Measurements from ENCODE around the gene SIK2. TPM values are rescaled to one million over a fixed set of nuclear protein-coding genes. Genes with fewer than 3 reads are reported as not detected.

The SIK2 gene
- total and polyA plus RNA-seq, 9 of the 15 experiments (the other 6 are each of a cell fraction or from before 2014, with no cell fraction given): 0.74 to 11.6 (median 3.8) TPM

- TF ChIP-seq C11orf30 (IDR thresholded peaks at IDR 0.05; ENCODE audit: low read depth): peak; percentile 98
- TF ChIP-seq SP1 (CRISPR knock-in tag; IDR thresholded peaks at IDR 0.05): no peak
- no peak for TF ChIP-seq ZNF644 (tag; IDR thresholded peaks at IDR 0.05; ENCODE audit: low read depth)
- TF ChIP-seq DMBX1 (CRISPR knock-in tag; IDR thresholded peaks at IDR 0.05; ENCODE audit: borderline replicate concordance): 0 out of 2 replicates have a peak, but pooled peaks have one; percentile 21
- TF ChIP-seq EP400 (IDR thresholded peaks at IDR 0.05): peak; percentile 56
- TF ChIP-seq TCFL5 (CRISPR knock-in tag; conservative IDR thresholded peaks at IDR 0.05): no peak
- TF ChIP-seq, protein P1, sequence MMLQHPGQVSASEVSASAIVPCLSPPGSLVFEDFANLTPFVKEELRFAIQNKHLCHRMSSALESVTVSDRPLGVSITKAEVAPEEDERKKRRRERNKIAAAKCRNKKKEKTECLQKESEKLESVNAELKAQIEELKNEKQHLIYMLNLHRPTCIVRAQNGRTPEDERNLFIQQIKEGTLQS (IDR thresholded peaks at IDR 0.05): peak; percentile 67
- TF ChIP-seq, protein P1 (CRISPR knock-in tag; conservative IDR thresholded peaks at IDR 0.05): no peak
- TF ChIP-seq, protein P2, sequence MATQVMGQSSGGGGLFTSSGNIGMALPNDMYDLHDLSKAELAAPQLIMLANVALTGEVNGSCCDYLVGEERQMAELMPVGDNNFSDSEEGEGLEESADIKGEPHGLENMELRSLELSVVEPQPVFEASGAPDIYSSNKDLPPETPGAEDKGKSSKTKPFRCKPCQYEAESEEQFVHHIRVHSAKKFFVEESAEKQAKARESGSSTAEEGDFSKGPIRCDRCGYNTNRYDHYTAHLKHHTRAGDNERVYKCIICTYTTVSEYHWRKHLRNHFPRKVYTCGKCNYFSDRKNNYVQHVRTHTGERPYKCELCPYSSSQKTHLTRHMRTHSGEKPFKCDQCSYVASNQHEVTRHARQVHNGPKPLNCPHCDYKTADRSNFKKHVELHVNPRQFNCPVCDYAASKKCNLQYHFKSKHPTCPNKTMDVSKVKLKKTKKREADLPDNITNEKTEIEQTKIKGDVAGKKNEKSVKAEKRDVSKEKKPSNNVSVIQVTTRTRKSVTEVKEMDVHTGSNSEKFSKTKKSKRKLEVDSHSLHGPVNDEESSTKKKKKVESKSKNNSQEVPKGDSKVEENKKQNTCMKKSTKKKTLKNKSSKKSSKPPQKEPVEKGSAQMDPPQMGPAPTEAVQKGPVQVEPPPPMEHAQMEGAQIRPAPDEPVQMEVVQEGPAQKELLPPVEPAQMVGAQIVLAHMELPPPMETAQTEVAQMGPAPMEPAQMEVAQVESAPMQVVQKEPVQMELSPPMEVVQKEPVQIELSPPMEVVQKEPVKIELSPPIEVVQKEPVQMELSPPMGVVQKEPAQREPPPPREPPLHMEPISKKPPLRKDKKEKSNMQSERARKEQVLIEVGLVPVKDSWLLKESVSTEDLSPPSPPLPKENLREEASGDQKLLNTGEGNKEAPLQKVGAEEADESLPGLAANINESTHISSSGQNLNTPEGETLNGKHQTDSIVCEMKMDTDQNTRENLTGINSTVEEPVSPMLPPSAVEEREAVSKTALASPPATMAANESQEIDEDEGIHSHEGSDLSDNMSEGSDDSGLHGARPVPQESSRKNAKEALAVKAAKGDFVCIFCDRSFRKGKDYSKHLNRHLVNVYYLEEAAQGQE (IDR thresholded peaks at IDR 0.05; ENCODE audit: borderline replicate concordance): peak; percentile 59; the same call in 1 of the 2 replicates
- TF ChIP-seq, protein P2 (CRISPR knock-in tag; IDR thresholded peaks at IDR 0.05; ENCODE audit: low read depth): no peak
- TF ChIP-seq CTBP1 (IDR thresholded peaks at IDR 0.05; ENCODE audit: borderline replicate concordance): no peak
- 0 out of 2 replicates have a peak, but pooled peaks have one; percentile 17 for TF ChIP-seq EP300 (IDR thresholded peaks at IDR 0.05; ENCODE audit: low read length)
- TF ChIP-seq, protein P3, sequence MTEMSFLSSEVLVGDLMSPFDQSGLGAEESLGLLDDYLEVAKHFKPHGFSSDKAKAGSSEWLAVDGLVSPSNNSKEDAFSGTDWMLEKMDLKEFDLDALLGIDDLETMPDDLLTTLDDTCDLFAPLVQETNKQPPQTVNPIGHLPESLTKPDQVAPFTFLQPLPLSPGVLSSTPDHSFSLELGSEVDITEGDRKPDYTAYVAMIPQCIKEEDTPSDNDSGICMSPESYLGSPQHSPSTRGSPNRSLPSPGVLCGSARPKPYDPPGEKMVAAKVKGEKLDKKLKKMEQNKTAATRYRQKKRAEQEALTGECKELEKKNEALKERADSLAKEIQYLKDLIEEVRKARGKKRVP (CRISPR knock-in tag; IDR thresholded peaks at IDR 0.05): peak; percentile 80
- no peak for TF ChIP-seq CREBBP (IDR thresholded peaks at IDR 0.05; ENCODE audit: low read depth, low read length)
- TF ChIP-seq, protein P4, sequence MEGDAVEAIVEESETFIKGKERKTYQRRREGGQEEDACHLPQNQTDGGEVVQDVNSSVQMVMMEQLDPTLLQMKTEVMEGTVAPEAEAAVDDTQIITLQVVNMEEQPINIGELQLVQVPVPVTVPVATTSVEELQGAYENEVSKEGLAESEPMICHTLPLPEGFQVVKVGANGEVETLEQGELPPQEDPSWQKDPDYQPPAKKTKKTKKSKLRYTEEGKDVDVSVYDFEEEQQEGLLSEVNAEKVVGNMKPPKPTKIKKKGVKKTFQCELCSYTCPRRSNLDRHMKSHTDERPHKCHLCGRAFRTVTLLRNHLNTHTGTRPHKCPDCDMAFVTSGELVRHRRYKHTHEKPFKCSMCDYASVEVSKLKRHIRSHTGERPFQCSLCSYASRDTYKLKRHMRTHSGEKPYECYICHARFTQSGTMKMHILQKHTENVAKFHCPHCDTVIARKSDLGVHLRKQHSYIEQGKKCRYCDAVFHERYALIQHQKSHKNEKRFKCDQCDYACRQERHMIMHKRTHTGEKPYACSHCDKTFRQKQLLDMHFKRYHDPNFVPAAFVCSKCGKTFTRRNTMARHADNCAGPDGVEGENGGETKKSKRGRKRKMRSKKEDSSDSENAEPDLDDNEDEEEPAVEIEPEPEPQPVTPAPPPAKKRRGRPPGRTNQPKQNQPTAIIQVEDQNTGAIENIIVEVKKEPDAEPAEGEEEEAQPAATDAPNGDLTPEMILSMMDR (IDR thresholded peaks at IDR 0.05 in 2 of 3, conservative IDR thresholded peaks at IDR 0.05 in 1 of 3; ENCODE audit: insufficient read depth in 2 of 3, low read depth in 1 of 3, low read length in 3 of 3): peak; percentile 72 to 89 (median 76)
- no peak for TF ChIP-seq TEAD4 (IDR thresholded peaks at IDR 0.05; ENCODE audit: low read length)
- no peak for TF ChIP-seq TEAD4 (CRISPR knock-in tag; IDR thresholded peaks at IDR 0.05; ENCODE audit: borderline replicate concordance)
These were observed 37.0 kb upstream of the SIK2 start (continued) for GRCh38 chr11:111565114-111565720.
